HepG2 (cell line): ENCODE results near the gene HDAC5. TPM values are rescaled to one million over a fixed set of nuclear protein-coding genes. Genes with fewer than 3 reads are reported as not detected.

Experiments used
- FOXP4 ChIP-seq: sonication (generic); formaldehyde crosslinking; IDR thresholded peaks from 2 replicates; pipeline ENCODE4 v1.4.0; 2020; ENCODE audit warnings: missing genetic modification reagents
- KDM2A ChIP-seq: sonication (generic); formaldehyde crosslinking; IDR thresholded peaks from 2 replicates; pipeline ENCODE4 v1.4.0; 2020; ENCODE audit warnings: low read depth, missing genetic modification reagents, borderline replicate concordance
- KIAA2018 ChIP-seq: sonication (generic); formaldehyde crosslinking; IDR thresholded peaks from 2 replicates; pipeline ENCODE4 v1.5.0; 2020; ENCODE audit warnings: mild to moderate bottlenecking, missing genetic modification reagents, borderline replicate concordance
- MNT ChIP-seq: fragments of 450-650 bp; IDR thresholded peaks from 2 replicates; pipeline ENCODE4 v1.6.1; 2016
- RFX1 ChIP-seq: fragments of 450-650 bp; IDR thresholded peaks from 2 replicates; pipeline ENCODE4 v1.6.1; 2017
- TP53 ChIP-seq: sonication (generic); formaldehyde crosslinking; conservative IDR thresholded peaks from 2 replicates; pipeline ENCODE4 v1.4.0; 2020; ENCODE audit warnings: missing genetic modification reagents
- ZNF12 ChIP-seq: sonication (generic); formaldehyde crosslinking; IDR thresholded peaks from 2 replicates; pipeline ENCODE4 v1.5.0; 2020; ENCODE audit warnings: missing genetic modification reagents
- ZSCAN21 ChIP-seq: sonication (generic); formaldehyde crosslinking; IDR thresholded peaks from 2 replicates; pipeline ENCODE4 v1.8.0; 2022; ENCODE audit warnings: mild to moderate bottlenecking, missing genetic modification reagents, moderate library complexity, borderline replicate concordance
- polyA plus RNA-seq, 8 experiments: library from polyadenylated mRNA; depleted of rRNA in 3 of 8; stranded (reverse) in 7 of 8; unstranded in 1 of 8; fragments of >200 nt; fragmentation: Illumina TruSeq in 4 of 8; extraction: Trizol in 4 of 8; gene quantifications; 2 replicates each; pipeline versions ENCODE4 v1.2.1 to v1.2.3, GENCODE V29; 2011 to 2016; ENCODE audit warnings: low read depth in 4 of 8, missing spikeins in 1 of 8, mixed read lengths in 1 of 8; ENCODE audit not compliant: insufficient read depth in 1 of 8
- total RNA-seq, 5 experiments: library from RNA; depleted of rRNA; stranded (reverse); fragments of >200 nt; fragmentation: Illumina TruSeq; extraction: Trizol; gene quantifications; 2 replicates each; pipeline ENCODE4 v1.2.3, GENCODE V29; 2016; ENCODE audit warnings: low read depth in 1 of 5
- TF ChIP-seq, protein P1 (sequence below): sonication (generic); formaldehyde crosslinking; IDR thresholded peaks from 2 replicates; pipeline ENCODE4 v1.9.0; 2021; ENCODE audit warnings: missing genetic modification reagents, mild to moderate bottlenecking, borderline replicate concordance
- TF ChIP-seq, protein P2 (sequence below): sonication (generic); formaldehyde crosslinking; IDR thresholded peaks from 2 replicates; pipeline ENCODE4 v1.4.0; 2020; ENCODE audit warnings: missing genetic modification reagents, mild to moderate bottlenecking, borderline replicate concordance

Gene HDAC5
- total and polyA plus RNA-seq, 2 of the 13 experiments (the other 11 are each of a cell fraction or from before 2014, with no cell fraction given): 46.4 to 85.4 TPM

DNA sequence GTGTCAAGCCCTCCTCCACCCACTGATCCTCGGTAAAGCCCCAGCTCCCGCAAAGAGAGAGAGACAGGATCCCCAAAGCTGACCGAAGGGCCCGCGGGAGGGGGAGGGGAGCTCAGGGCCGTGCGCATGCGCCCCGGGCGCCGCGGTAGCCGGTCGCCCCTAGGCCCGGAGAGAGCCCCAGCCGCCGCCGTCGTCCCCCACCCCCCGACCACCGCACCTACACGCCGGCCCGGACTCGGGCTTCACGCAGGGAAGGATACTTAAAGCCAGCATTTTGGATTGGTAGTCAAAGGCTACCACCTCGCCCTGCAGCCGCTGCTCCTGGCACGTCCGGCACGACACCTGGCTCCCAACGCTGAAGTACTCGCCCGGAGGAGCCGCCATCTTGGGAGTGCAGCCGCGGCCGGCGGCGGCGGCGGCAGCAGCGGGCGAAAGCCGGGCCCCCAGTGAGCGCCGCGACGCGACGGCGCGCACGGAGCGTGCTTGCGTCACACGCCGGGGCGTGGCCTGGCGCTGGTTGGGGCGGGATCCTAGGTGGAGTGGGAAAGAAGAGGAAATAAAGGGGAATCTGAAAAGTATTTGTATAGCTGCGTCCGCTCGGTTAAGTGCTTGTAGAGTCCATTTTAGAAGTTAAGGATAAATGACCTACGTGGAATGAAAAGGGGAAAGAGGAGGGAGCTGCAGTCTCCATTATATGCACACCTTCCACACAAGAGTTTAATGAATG lies 57.1 kb downstream of the HDAC5 start, which contains the start of gene LSM12 (continued):
- TF ChIP-seq, protein P1, sequence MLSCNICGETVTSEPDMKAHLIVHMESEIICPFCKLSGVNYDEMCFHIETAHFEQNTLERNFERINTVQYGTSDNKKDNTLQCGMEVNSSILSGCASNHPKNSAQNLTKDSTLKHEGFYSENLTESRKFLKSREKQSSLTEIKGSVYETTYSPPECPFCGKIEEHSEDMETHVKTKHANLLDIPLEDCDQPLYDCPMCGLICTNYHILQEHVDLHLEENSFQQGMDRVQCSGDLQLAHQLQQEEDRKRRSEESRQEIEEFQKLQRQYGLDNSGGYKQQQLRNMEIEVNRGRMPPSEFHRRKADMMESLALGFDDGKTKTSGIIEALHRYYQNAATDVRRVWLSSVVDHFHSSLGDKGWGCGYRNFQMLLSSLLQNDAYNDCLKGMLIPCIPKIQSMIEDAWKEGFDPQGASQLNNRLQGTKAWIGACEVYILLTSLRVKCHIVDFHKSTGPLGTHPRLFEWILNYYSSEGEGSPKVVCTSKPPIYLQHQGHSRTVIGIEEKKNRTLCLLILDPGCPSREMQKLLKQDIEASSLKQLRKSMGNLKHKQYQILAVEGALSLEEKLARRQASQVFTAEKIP (CRISPR knock-in tag): no peak
- no peak for TF ChIP-seq KIAA2018 (CRISPR knock-in tag)
- 0 out of 2 replicates have a peak, but pooled peaks have one; percentile 4 for TF ChIP-seq TP53
- TF ChIP-seq MNT: no peak
- peak; percentile 44 for TF ChIP-seq ZSCAN21 (CRISPR knock-in tag)
- 0 out of 2 replicates have a peak, but pooled peaks have one; percentile 26 for TF ChIP-seq ZNF12 (CRISPR knock-in tag)
- TF ChIP-seq, protein P2, sequence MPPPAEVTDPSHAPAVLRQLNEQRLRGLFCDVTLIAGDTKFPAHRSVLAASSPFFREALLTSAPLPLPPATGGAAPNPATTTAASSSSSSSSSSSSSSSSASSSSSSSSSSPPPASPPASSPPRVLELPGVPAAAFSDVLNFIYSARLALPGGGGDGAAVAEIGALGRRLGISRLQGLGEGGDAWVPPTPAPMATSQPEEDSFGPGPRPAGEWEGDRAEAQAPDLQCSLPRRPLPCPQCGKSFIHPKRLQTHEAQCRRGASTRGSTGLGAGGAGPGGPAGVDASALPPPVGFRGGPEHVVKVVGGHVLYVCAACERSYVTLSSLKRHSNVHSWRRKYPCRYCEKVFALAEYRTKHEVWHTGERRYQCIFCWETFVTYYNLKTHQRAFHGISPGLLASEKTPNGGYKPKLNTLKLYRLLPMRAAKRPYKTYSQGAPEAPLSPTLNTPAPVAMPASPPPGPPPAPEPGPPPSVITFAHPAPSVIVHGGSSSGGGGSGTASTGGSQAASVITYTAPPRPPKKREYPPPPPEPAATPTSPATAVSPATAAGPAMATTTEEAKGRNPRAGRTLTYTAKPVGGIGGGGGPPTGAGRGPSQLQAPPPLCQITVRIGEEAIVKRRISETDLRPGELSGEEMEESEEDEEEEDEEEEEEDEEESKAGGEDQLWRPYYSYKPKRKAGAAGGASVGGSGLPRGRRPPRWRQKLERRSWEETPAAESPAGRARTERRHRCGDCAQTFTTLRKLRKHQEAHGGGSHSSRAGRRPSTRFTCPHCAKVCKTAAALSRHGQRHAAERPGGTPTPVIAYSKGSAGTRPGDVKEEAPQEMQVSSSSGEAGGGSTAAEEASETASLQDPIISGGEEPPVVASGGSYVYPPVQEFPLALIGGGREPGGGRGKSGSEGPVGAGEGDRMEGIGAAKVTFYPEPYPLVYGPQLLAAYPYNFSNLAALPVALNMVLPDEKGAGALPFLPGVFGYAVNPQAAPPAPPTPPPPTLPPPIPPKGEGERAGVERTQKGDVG (CRISPR knock-in tag): no peak
- no peak; the same call in 1 of the 2 replicates for TF ChIP-seq FOXP4 (CRISPR knock-in tag)
- no peak for TF ChIP-seq RFX1
- TF ChIP-seq KDM2A (CRISPR knock-in tag): no peak
